Keratinocyte (primary cell): ENCODE measurements around the gene SPATA6L. TPM values are rescaled to one million over a fixed set of nuclear protein-coding genes. Genes with fewer than 3 reads are reported as not detected.

Source experiments
- DNase-seq: peaks from one replicate; pipeline ENCODE4 v3.0.0-alpha.2; 2011; ENCODE audit warnings: low read depth, missing footprints, low spot score
- FAIRE-seq: peaks from 2 replicates; lab custom pipeline; 2011; peaks lifted over from hg19 to GRCh38; lab: Jason Lieb, UNC
- H2AFZ ChIP-seq: 2 replicates; pipeline ENCODE4 v1.6.0; 2012; ENCODE audit warnings: low read length, control low read depth, inconsistent platforms; ENCODE audit not compliant: control insufficient read depth
- H3K27ac ChIP-seq: 2 replicates; pipeline ENCODE4 v1.5.1; 2011; ENCODE audit warnings: low read length; ENCODE audit not compliant: control insufficient read depth, insufficient read depth
- H3K27me3 ChIP-seq: 3 replicates; pipeline ENCODE4 v1.6.0; 2011; ENCODE audit warnings: low read length; ENCODE audit not compliant: control insufficient read depth, insufficient read depth; ENCODE audit errors: extremely low read depth
- H3K36me3 ChIP-seq, 2 experiments: 2 replicates in 1 of 2; 3 replicates in 1 of 2; pipeline ENCODE4 v1.5.1; 2011; ENCODE audit warnings: low read length in 2 of 2, mild to moderate bottlenecking in 1 of 2; ENCODE audit not compliant: control insufficient read depth in 2 of 2, insufficient read depth in 2 of 2; ENCODE audit errors: extremely low read depth in 1 of 2
- H3K4me1 ChIP-seq: 3 replicates; pipeline ENCODE4 v1.5.1; 2011; ENCODE audit warnings: low read length; ENCODE audit not compliant: control insufficient read depth, insufficient read depth; ENCODE audit errors: extremely low read depth
- H3K4me2 ChIP-seq: 3 replicates; pipeline ENCODE4 v1.6.0; 2011; ENCODE audit warnings: low read depth, low read length; ENCODE audit not compliant: control insufficient read depth, insufficient read depth; ENCODE audit errors: extremely low read depth
- H3K4me3 ChIP-seq, 3 experiments: fragments of 200-600 bp in 1 of 3; sonication (generic) in 1 of 3; 2 replicates in 2 of 3; 3 replicates in 1 of 3; pipeline ENCODE4 v1.5.1; 2011 to 2016; ENCODE audit warnings: low read length in 3 of 3, mild to moderate bottlenecking in 3 of 3, control low read depth in 2 of 3, inconsistent platforms in 1 of 3, low read depth in 1 of 3, mixed read lengths in 1 of 3, mixed run types in 1 of 3, moderate library complexity in 1 of 3; ENCODE audit not compliant: control insufficient read depth in 2 of 3, insufficient read depth in 2 of 3; ENCODE audit errors: extremely low read depth in 1 of 3
- H3K79me2 ChIP-seq: 2 replicates; pipeline ENCODE4 v1.6.0; 2012; ENCODE audit warnings: low read length; ENCODE audit not compliant: control insufficient read depth, insufficient read depth
- H3K9ac ChIP-seq: 3 replicates; pipeline ENCODE4 v1.6.0; 2011; ENCODE audit warnings: low read length; ENCODE audit not compliant: control insufficient read depth, insufficient read depth; ENCODE audit errors: extremely low read depth
- H3K9me1 ChIP-seq: 3 replicates; pipeline ENCODE4 v1.6.0; 2011; ENCODE audit warnings: low read length; ENCODE audit not compliant: control insufficient read depth, insufficient read depth; ENCODE audit errors: extremely low read depth
- H3K9me3 ChIP-seq: 2 replicates; pipeline ENCODE4 v1.5.1; 2012; ENCODE audit warnings: low read depth, low read length; ENCODE audit not compliant: control insufficient read depth
- H4K20me1 ChIP-seq: 3 replicates; pipeline ENCODE4 v1.6.0; 2011; ENCODE audit warnings: low read length; ENCODE audit not compliant: control insufficient read depth, insufficient read depth; ENCODE audit errors: extremely low read depth
- CTCF ChIP-seq, 3 experiments: IDR thresholded peaks in 1 of 3; conservative IDR thresholded peaks in 1 of 3; optimal IDR thresholded peaks in 1 of 3; 2 replicates in 2 of 3; 3 replicates in 1 of 3; pipeline versions ENCODE3 to v1.5.1; 2011; ENCODE audit warnings: low read length in 3 of 3, mild to moderate bottlenecking in 3 of 3, moderate library complexity in 2 of 3, control low read depth in 1 of 3, inconsistent platforms in 1 of 3; ENCODE audit not compliant: insufficient read depth in 2 of 3; ENCODE audit errors: extremely low read depth in 1 of 3
- EZH2 ChIP-seq: IDR thresholded peaks from one replicate; pipeline ENCODE4 v1.6.1; 2012; ENCODE audit warnings: inconsistent platforms, mild to moderate bottlenecking, low read length, moderate library complexity
- dilution Hi-C: fragments of 300-500 bp; cut with MboI; formaldehyde crosslinking; loops from one replicate; pipeline ENCODE4 v1.7.0; 2020; ENCODE audit warnings: low sequenced_read_pairs; ENCODE audit not compliant: extremely low pct_ligation_motif_present
- polyA plus RNA-seq, 5 experiments: library from polyadenylated mRNA; depleted of rRNA in 3 of 5; stranded (reverse) in 3 of 5; stranded (forward) in 1 of 5; unstranded in 1 of 5; fragments of >200 nt; gene quantifications; 1 replicate in 1 of 5; 2 replicates in 3 of 5; 3 replicates in 1 of 5; pipeline versions ENCODE4 v1.2.1 to v1.2.3, GENCODE V29; 2011 to 2012; ENCODE audit warnings: missing spikeins in 2 of 5, low read depth in 1 of 5, low replicate concordance in 1 of 5

The SPATA6L gene
- polyA plus RNA-seq, 1 donor (not counting 4 experiments of a cell fraction or from before 2014, with no cell fraction given), result 0.92 TPM

GRCh38 chr9:4706971-4707622 lies 40.8 kb upstream of the SPATA6L start:
- H3K4me1 ChIP-seq, result peaks cover 14% of the 10 kb centered on the region
- no peaks in the 10 kb centered on the region for H4K20me1 ChIP-seq
- no peak overlapping the region for H3K4me2 ChIP-seq
- no peak overlapping the region for H3K4me3 ChIP-seq
- no peaks in the 10 kb centered on the region for H3K79me2 ChIP-seq
- no peak overlapping the region for H3K9ac ChIP-seq
- H3K27ac ChIP-seq, result no peak overlapping the region
- H3K9me3 ChIP-seq, result no peaks in the 10 kb centered on the region
- H2AFZ ChIP-seq, result no peak overlapping the region
- peaks cover 4% of the 10 kb centered on the region in 2 experiments for H3K36me3 ChIP-seq
- DNase-seq, result no peak
- H3K9me1 ChIP-seq, result no peaks in the 10 kb centered on the region
- H3K27me3 ChIP-seq, result no peaks in the 10 kb centered on the region
- dilution Hi-C loops, result no loop called here
- FAIRE-seq, result no peak
- TF ChIP-seq EZH2 (no peak), CTCF (optimal IDR thresholded peaks at IDR 0.05 in 1 of 3, IDR thresholded peaks at IDR 0.05 in 1 of 3, conservative IDR thresholded peaks at IDR 0.05 in 1 of 3; ENCODE audit: extremely low read depth in 1 of 3, insufficient read depth in 2 of 3, low read length in 3 of 3) (no peak)

- dilution Hi-C loops, result no loop called here
- no peak for FAIRE-seq
These were observed 39.7 kb upstream of the SPATA6L start for GRCh38 chr9:4706021-4706420.

More at GRCh38 chr9:4706021-4706420, 39.7 kb upstream of the SPATA6L start:
- TF ChIP-seq CTCF (optimal IDR thresholded peaks at IDR 0.05 in 1 of 3, IDR thresholded peaks at IDR 0.05 in 1 of 3, conservative IDR thresholded peaks at IDR 0.05 in 1 of 3; ENCODE audit: extremely low read depth in 1 of 3, insufficient read depth in 2 of 3, low read length in 3 of 3), result no peak
- Histone ChIP-seq H3K9me3 (no peaks in the 10 kb centered on the region), H3K36me3 (peaks cover 4% of the 10 kb centered on the region in 2 experiments), H3K79me2 (no peaks in the 10 kb centered on the region), H3K4me3 (no peak overlapping the region), H3K4me2 (no peak overlapping the region), H3K9ac (no peak overlapping the region), H3K4me1 (peaks cover 14% of the 10 kb centered on the region), H3K27ac (no peak overlapping the region), H4K20me1 (no peaks in the 10 kb centered on the region), H3K9me1 (no peaks in the 10 kb centered on the region), H3K27me3 (no peaks in the 10 kb centered on the region), H2AFZ (no peak overlapping the region)
- no peak for DNase-seq
